Inferior parietal cortex (tissue), 1 donor: ENCODE measurements around the gene TRIB2.
"Not testable (repeated sequence)": the region's sequence is repeated elsewhere in the genome, so short reads cannot be mapped to it uniquely, and the experiment has no call there.

Source experiments
- DNase-seq: peaks from one replicate; pipeline ENCODE4 v3.0.0-alpha.2; 2016; ENCODE audit errors: extremely low spot score

Gene TRIB2

DNA sequence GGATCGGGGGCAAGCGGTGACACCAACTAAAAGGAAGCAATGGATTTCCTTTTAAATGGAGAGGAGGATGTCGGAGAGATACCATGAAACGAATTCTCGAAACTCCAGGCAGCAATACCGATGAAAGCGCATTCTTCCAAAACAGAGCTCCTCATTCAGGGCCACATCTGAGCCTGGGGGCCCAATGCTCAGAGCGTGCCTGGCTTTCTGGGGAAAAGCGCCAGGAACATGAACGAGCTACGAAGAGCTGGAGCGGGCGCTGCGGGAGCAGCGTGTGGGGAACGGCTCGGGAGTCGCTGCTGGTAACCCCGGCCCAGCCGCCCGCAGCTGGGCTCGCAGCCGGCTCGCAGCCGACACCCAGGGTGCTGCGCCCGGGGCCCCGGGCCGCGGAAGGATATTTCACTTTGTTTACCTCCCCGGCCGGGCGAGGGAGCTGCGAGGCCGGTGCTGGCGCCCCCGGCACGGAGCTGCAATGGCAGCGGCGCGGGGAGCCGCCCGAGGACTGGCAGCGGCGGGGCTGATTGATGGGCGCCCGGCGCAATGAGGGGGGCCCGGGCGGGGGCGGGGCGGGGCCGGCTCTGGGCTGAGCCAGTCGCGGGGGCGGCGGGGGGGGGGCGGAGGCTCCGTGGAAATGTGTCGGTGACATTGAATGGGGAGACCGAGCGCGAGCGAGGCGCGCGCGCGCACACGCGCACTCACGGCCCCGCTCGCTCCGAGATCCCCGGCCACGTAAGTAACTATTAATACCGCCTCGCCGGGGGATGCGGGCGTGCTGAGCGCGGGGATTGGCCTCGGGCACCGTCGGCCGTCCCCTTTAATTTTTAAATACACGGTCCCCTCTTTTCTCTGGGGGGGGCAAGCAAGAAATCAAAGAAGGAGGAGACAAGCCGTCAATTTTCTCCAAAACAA, at the start of gene TRIB2:
Gene TRIB2 (plus strand): TSS at position 655 of the 909 bp plus-strand sequence. CDS start 1,372 bp downstream, outside the sequence.
- peak; percentile 79 for DNase-seq

DNA sequence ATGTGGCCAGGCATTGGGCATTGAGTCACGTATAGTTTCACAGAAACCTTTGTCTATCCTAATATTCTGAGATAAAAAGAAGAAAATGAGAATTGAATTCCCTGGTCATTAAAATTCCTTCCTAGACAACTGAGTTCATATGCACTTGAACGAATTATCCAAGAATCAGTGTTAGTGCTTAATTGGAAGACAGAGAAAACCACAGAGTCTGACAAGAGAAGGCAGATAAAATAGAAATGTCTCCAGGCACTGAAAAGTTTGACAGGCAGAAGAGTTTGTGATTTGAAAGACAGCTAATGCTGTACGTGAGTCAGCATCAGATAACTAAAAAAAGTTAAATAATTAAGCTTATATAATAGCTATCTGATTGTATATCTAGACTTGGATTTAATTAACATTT, 47.7 kb upstream of the TRIB2 start:
- DNase-seq = no peak

DNA sequence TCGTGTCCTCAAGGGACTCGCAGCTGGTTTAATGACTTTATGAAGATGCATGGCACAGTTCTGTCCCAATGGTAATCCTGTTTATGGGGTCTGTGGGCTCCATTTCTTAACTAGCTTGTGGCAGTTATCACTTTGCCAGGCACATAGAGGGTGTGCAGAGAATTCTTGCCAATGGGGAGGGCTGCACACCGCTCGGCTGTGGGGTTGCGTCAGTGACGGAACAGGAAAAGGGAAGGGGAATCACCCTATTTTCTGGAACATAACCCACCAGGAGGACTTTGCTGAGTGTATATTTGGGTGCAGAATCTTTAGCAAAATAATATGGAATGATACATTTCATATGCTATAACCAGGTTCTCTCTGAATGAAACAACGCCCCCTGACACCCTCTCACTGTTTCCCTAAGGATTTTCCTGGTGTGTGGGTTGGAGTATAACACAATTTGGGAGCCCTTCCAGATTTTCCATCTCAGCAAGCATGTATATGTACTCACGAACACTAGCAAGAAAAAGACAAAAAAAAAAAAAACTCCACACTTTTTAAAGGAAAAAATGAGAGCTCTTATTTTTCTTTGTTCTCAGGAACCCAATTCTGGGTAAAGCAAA, 43.9 kb upstream of the TRIB2 start:
- peak; percentile 8 for DNase-seq

DNA sequence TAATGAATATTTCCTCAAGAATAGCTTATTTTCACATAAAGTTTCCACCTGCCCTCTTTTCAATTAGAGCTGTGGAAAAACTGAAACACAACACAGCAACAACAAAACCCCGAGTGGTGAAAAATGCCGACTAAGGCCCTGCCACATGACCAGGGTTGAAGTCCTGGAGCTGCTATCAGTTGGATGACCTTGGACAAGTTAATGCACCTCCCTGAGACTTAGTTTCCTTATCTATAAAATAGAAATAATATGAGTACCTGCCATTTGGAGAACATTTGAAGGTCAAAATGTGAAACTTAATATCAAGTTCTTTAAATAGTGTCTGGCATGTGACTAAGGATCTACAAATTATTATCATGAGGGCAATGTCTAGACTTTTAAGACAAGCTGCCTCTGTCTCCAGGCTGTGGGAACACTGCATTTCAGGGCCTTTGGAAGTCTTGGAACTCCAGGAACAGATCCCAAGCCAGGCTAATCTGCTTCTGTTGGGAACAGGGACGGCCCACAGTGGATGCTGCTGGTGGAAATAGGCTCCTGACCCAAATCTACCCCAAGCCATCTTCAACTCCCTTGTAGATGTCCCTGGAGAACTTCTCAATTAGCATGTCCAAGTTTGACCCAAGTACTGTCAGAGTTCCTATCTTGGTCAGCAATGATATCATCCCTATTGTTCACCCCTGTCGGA, 42.0 kb upstream of the TRIB2 start:
- DNase-seq = no peak

DNA sequence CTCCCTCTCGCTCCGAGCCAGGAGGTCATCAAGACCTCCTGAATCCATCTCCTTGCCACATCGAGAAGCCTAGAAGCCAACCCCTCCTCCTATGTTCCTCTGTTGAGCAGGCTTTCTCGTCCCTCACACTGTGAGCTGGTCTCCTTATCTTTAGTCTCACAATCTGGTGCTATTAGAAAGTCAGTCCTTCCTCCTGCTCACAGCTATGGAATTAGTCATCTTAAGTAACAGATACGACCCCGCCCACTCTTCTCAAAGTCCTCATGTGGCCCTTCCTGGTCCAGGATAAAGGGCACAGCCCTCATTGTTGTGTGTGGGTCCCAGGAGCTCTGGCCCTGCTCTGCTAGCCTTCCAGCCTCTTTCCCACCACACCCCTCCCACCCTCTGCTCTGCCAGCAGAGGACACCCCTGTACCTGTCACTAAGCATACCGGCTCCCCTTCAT, 41.4 kb upstream of the TRIB2 start:
- peak; percentile 7 for DNase-seq

DNA sequence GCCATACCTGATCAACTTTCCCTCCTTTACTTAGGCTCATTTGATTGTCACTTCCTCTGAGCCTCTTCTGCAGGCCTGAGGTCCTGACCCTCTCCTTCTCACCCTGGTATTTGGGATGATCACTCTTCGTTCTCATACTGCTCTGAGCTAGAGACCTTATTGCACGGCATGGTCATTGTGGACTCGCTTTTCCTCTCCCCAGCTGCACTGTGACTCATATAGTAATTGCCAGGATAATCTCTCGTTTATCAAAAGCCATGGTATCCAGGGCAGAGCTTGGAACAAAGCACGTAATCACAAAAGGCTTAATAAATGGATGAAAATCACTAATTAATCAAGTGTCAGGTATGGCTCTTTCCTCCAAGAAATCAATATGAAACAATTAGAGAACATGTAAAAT, 40.9 kb upstream of the TRIB2 start:
- no peak for DNase-seq

DNA sequence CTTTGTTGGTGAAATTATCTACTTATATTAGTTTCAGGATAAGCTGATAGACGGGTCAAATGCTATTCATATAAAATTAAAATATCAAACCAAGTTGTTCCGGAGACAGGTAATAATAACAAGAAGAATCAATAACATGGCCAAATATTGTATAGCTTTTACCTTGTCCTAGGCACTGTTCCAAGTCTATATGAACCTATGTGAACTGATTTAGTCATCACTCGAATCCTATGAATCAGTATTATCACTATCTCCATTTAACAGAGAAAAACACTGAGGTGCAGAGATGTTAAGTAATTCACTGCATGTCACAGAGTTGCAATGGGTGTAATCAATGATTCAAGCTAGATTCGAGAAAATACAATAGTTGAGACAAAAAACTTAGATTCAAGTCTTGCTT, 40.0 kb upstream of the TRIB2 start:
- no peak for DNase-seq

DNA sequence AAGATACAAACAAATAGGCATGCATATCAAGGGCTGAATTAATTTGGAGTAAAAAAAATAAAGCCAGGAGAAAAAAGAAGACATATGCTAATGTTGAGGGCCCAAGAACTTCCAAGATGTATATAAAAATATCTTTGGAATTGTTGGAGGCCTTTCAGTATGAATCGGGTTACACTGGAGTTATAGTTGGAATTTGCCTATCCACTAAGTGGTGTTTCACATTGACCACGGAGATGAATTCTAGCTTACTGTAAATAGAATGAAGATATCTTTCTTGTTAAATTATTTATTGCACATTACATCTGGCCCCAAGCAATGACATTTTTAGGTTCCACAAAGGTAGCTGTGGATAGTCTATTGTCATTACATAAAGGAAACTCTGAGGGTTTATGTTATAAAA, 38.5 kb upstream of the TRIB2 start:
- no peak for DNase-seq

DNA sequence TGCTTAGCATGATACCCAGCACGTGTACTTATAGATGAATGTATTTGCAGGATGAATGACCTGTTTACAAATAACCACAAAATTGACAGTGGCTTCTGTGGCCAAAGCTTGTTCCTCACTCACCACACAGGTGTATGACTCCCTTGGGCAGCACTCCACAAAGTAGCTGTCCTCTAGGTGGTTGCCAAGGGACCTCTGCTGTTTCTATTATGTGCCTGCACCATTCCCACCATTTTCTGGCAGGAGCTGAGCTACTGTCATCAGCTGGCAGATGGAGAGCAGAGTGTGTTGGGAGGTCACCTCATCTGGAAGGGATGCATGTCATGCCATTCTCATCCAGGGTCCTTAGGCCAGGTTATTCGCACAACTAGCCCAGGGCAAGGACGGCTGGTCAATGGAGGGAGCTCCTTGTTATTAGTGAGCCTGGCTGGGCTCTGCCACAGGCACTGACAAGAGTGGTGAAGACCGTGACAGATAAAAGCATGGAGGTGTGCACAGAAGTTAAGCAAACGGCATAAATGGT, 37.1 kb upstream of the TRIB2 start:
- DNase-seq = no peak

DNA sequence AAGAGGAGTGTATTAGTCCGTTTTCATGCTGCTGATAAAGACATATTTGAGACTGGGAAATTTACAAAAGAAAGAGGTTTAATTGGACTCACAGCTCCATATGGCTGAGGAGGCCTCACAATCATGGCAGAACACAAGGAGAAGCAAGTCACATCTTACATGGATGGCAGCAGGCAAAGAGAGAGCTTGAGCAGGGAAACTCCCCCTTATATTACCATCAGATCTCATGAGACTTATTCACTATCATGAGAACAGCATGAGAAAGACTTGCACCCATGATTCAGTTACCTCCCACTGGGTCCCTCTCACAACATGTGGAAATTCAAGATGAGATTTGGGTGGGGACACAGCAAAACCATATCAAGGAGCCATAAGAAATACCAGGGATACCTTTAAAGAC, 36.6 kb upstream of the TRIB2 start:
- DNase-seq = not testable (repeated sequence)

DNA sequence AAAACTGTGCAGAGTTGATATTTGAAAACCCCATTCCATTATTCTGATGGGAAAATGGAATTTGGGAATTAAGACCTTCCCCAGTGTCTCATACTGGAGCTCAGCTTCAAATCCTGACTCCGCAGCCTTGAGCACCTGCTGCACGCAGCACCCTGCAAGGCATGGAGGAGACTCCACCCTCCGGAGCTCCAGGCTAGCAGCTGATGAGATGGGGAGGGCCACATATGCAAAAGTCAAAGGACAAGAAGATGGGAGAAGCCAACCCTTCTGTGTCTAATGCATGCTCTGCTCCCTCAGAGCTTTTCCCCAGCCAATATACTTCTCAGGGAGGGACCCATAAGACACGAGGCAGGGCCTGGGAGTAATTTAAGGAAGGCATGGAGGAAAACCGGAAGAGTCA, 34.7 kb upstream of the TRIB2 start:
- no peak for DNase-seq

DNA sequence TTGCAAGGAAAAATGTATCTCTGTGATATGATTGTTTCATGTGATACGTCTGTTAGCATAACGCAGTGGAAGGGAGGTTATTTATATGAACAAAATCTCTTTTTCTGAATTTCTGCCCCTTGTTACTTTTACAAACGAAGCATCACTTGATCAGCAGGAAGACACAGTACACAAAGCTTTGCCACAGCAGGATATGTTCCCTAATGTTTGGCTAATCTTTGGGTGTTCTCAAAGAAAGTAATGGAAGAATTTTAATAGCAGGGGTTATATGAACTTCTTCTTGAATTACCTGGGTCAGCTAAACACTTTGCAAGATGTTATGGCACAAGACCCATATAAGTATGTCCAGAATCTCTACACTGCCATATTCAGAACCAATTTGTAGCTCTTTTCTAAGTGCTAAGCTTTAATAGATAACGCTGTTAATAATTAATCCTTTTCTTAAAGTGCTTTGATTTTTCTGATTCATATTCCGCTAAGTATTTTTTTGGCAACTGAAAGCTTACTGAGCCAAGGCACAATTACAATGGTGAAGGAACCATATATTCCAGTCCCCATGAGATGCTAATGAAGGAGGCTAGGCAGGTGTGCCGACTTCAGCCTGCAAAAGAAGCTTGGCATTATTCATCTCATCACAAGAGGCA, 33.2 kb upstream of the TRIB2 start:
- DNase-seq = no peak

DNA sequence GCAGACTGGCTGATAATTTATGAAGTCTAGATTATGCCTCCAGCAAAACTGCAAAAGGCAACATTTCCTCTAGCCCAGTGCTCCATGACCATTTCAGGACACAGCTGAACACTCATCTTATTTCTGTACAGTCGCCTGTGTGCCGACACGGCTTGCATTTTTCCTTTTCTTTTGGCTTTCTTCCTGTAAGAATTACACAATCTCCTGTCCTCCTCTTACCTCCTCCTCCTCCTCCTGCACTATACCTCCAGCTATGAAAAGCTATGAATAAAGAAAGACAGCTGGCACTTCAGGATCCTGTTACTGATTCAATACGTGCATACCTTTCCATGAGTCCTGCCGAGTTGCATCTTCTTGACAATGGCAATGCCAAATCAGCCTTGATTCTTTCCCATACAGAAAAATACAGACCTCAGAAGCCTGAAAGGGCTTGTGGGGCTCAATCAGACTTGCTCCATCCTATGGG, 32.2 kb upstream of the TRIB2 start:
- peak; percentile 40 for DNase-seq

DNA sequence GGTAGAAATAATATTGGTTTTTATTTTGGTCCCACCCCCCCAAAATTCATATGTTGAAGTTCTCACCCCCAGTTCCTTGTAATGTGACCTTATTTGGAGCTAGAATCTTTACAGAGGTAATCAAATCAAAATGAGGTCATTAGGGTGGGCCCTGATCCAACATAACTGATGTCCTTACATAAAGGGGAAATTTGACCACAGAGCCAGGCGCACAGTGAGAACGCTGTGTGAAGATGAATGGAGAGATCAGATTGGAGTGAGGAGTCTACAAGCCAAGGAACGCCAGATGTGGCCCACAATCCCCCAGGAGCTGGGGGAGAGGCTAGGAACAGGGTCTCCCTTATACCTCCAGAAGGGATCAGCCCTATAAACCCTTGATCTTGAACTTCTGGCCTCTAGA, 31.6 kb upstream of the TRIB2 start:
- DNase-seq = no peak

DNA sequence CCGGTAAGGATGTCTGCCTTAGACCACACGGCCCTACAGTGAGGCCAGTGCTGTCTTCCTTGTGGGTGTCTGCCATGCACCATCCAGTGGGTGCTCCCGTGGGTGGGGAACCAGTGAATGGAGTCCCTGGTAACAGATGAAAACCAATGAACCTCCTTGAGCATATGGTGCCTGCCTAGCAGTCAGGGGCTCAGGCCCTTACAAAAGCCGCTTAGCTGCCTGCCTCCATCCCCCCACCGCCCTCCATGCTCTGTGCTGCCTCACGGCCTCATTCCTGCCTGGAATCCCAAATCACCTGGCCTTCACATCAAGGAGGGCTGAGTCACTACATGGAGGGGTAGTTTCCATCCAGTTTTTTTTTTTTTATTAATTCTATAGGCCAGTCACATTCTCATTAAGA, 30.8 kb upstream of the TRIB2 start:
- DNase-seq = no peak

DNA sequence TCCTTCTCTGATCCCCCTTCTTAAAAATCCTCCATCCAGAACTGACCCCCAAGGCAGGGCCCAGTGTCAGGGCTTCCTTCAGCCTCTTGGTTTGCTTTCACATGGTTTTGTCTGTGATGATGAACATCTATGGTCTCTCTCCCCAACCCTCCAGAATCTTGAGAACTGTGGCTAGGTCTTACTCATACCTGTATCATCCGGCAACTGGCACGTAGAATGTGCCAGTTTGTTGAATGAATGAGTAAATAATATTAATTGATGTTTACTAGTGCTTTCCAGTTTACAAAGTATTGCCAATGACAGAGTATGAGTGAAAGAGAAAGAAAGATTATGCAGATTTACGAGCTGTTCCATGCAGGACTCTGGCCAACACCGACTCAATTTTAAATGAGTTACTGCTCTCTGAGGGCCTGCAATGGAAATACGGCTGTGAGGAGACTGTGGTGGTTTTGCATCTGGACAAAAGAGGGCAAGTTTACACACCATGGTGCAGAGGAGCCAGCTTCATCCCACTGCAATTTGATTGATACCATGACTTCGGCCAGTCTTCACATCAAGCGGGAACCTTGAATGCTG, 29.9 kb upstream of the TRIB2 start:
- DNase-seq = no peak

DNA sequence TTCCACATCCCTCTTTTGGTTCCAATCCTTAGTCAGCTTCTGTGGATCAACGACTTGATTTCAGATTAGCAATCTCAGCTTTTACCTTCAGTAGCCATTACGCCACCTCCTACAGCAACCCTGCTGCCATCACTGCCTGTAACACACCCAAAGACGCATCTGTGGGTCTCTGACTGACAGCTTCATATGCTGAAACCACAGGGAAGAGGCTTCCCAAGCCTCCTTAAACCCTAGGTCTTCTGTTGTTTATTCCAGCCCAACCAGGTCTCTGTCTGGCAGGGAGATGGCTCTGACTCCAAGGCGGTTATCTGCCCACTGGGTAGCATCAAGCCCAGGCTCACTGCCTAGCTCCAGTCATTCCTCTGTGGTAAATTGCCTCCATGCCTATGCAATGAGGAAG, 28.6 kb upstream of the TRIB2 start:
- DNase-seq = no peak

DNA sequence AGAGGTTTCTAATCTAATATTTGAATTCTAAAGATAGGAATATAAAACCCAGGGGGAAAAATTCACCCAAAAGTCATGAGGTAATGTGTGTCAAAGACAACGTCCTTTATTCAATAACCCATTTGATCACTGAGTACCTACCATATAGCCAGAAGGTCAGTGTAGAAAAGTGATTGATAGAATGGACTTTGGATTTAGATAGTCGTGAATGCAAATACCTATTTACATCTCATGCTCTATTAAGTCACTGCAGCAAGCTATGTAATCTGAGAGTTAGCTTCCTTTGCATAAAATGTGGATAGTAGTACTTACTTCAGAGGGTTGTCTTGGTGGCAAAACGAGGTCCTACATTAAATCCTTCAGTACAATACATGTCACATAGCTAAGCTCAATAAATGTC, 27.8 kb upstream of the TRIB2 start:
- DNase-seq = no peak

DNA sequence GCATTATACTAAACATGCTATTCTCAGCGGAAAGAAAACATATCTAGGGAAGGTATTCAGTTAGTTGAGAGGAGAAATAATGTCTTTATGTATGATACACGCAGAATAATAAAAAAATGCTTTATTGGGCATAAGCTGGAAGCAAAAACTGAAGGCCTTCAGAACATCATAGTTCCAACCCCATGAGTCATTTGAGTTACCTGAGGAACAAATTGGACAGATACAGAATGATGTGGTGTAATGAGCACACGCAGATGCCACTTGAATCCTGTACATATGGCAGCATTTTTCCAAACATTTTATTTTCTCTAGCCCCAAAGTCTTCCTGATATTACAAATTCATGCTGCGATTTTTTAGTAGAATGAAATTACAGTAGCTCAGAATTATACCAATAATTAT, 23.2 kb upstream of the TRIB2 start:
- no peak for DNase-seq

DNA sequence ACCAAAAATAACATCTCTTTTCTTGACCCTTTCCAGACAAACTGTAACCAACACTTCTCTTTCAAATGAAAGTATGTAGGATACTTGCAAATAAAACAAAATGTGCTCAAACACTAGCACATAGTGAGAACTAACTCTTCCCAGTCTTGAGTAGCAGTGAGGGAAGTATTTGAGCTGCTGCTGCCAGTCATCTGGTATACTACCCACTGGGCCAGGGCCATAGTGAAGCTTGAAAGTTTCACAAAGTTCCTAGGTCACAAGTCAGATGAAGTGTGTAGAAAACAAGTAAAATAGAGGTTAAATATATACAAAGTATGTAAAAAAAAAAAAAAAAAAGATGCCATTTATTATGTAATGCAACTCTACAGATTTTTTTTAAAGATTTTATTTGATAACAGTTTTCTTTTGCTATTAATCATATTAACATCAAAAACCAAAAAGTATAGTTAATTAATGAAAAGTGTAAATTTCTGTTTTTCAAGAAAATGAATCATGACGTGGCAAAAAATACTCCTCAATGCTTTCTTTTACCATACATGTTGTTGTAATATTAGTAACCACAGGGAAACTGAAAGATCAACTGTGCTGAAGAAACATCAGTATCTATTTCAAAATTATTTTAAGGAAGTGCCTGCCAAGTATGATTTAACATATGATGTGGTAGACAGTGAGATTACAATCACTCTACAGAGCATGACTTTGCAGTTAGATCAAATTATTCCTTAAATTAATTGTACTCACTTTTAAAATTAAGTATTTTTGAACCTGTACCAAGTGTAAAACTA, 21.6 kb upstream of the TRIB2 start:
- no peak for DNase-seq

DNA sequence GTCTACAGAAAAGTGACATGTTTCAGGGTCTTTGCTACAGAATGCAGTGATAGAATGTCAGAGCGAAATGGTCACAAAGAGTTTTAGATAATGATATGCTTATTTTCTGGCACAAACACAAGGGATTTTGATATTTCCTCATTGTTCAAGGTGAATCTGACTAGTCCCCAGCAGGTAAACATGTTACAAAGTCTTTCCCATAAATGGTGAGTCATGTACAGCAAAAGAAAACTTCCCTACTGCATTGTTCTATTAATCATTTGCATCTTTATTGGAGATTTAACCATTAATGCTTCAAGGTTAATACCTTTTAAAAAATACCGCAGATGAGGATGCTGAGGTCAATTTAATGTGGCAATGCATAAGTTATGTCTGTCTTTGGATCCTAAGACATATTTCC, 19.1 kb upstream of the TRIB2 start:
- no peak for DNase-seq
